Adrenal gland (tissue), 5 donors: ENCODE measurements around the gene SMCR8.

ENCODE experiments used
- CTCF ChIP-seq, 6 experiments: fragments of 450-650 bp in 4 of 6; fragments of 200-600 bp in 2 of 6; sonication (generic) in 1 of 6; IDR thresholded peaks; 1 replicate in 5 of 6; 2 replicates in 1 of 6; pipeline versions ENCODE4 v1.5.1 to v1.8.0; 2016 to 2021; ENCODE audit warnings: antibody characterized with exemption in 6 of 6, mild to moderate bottlenecking in 2 of 6, moderate library complexity in 1 of 6
- POLR2A ChIP-seq, 2 donors: fragments of 450-650 bp; IDR thresholded peaks; one replicate each; pipeline ENCODE4 v1.6.1; 2017; ENCODE audit warnings: antibody characterized with exemption in 2 of 2, mild to moderate bottlenecking in 2 of 2, moderate library complexity in 1 of 2
- donor health status: DM: no; HTN: no; CAD: no.

GRCh38 chr17:18371455-18371854 is 56.4 kb downstream of the SMCR8 start:
- TF ChIP-seq CTCF (IDR thresholded peaks at IDR 0.05): no peak
- TF ChIP-seq POLR2A (IDR thresholded peaks at IDR 0.05): no peak
